HFFc6 (cell line): ENCODE measurements around the gene FAM180B. TPM values are rescaled to one million over a fixed set of nuclear protein-coding genes. Genes with fewer than 3 reads are reported as not detected.

ENCODE experiments used
- DNase-seq: peaks from one replicate; pipeline ENCODE4 v3.0.0-alpha.2; 2018
- H3K27ac Mint-ChIP-seq: 2 replicates; pipeline ENCODE4 v1.8.0; 2020; ENCODE audit warnings: mild to moderate bottlenecking, mixed read lengths
- H3K27me3 Mint-ChIP-seq: 2 replicates; pipeline ENCODE4 v1.8.0; 2021; ENCODE audit warnings: mild to moderate bottlenecking, moderate library complexity, mixed read lengths; ENCODE audit not compliant: insufficient read depth
- H3K36me3 Mint-ChIP-seq: 2 replicates; pipeline ENCODE4 v1.8.0; 2021; ENCODE audit warnings: low read depth, mixed read lengths
- H3K4me1 Mint-ChIP-seq: 2 replicates; pipeline ENCODE4 v1.8.0; 2020; ENCODE audit warnings: low read depth, mixed read lengths
- H3K4me3 Mint-ChIP-seq: 2 replicates; pipeline ENCODE4 v1.8.0; 2020; ENCODE audit warnings: mild to moderate bottlenecking, moderate library complexity, mixed read lengths
- H3K9me3 Mint-ChIP-seq: 2 replicates; pipeline ENCODE4 v1.8.0; 2020; ENCODE audit warnings: mild to moderate bottlenecking, mixed read lengths
- long read RNA-seq: library from polyadenylated mRNA; unstranded; transcript quantifications from one replicate; pipeline ENCODE4 v2.0.0, GENCODE V29; 2019
- total RNA-seq, 6 experiments: library from RNA; stranded (reverse); fragmentation: NEBNext Ultra II Directional; extraction: Animal tissue kit (Norgen Biotek cat#: 25700); gene quantifications; 2 replicates in 1 of 6; 3 replicates in 5 of 6; pipeline ENCODE4 v1.2.3, GENCODE V29; 2021
- TF ChIP-seq, protein P1 (sequence below): fragments of 200-600 bp; sonication (generic); IDR thresholded peaks from 2 replicates; pipeline ENCODE4 v1.5.0; 2021; ENCODE audit warnings: antibody characterized with exemption, mild to moderate bottlenecking

FAM180B gene, protein sequence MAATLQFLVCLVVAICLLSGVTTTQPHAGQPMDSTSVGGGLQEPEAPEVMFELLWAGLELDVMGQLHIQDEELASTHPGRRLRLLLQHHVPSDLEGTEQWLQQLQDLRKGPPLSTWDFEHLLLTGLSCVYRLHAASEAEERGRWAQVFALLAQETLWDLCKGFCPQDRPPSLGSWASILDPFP
- not detected for total RNA-seq
- long read RNA-seq = 0 reads

- peaks cover 2% of the 10 kb centered on the region; the same call in 1 of the 2 replicates for H3K27me3 Mint-ChIP-seq
- H3K4me1 Mint-ChIP-seq = no peaks in the 10 kb centered on the region
- TF ChIP-seq, protein P1, sequence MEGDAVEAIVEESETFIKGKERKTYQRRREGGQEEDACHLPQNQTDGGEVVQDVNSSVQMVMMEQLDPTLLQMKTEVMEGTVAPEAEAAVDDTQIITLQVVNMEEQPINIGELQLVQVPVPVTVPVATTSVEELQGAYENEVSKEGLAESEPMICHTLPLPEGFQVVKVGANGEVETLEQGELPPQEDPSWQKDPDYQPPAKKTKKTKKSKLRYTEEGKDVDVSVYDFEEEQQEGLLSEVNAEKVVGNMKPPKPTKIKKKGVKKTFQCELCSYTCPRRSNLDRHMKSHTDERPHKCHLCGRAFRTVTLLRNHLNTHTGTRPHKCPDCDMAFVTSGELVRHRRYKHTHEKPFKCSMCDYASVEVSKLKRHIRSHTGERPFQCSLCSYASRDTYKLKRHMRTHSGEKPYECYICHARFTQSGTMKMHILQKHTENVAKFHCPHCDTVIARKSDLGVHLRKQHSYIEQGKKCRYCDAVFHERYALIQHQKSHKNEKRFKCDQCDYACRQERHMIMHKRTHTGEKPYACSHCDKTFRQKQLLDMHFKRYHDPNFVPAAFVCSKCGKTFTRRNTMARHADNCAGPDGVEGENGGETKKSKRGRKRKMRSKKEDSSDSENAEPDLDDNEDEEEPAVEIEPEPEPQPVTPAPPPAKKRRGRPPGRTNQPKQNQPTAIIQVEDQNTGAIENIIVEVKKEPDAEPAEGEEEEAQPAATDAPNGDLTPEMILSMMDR = no peak
- no peaks in the 10 kb centered on the region for H3K9me3 Mint-ChIP-seq
- H3K4me3 Mint-ChIP-seq = no peak within 1 kb of the TSS
- DNase-seq = no peak
- no peak within 1 kb of the TSS; the same call in 1 of the 2 replicates for H3K27ac Mint-ChIP-seq
- peaks cover 16% of the 10 kb centered on the region for H3K36me3 Mint-ChIP-seq
Observed at GRCh38 chr11:47586098-47586855, at the start of gene FAM180B. FAM180B (plus strand) TSS chr11:47586678; CDS start chr11:47586769, 91 bp downstream.

DNA sequence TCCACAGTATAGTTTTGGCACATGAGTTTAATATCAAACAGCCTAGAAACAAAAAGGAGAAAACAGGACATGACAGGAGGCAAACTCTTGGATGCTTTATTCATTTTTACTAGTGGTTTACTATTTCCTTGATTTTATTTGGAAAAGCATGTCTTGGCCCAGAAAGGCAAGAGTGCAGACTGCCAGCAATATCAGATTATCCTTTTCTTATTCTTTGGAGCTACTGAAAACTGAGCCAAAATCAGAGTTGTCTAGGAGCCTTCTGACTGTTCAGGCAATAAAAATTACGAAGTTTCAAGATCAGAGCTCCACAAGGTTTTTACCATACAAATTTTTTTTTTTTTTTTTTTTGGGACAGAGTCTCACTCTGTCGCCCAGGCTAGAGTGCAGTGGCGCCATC lies 49.6 kb upstream of the FAM180B start:
- Mint-ChIP-seq H3K27me3 (no peaks in the 10 kb centered on the region; the same call in 1 of the 2 replicates), H3K9me3 (no peaks in the 10 kb centered on the region), H3K4me1 (peaks cover 49% of the 10 kb centered on the region), H3K4me3 (no peak overlapping the region), H3K36me3 (peaks cover 13% of the 10 kb centered on the region), H3K27ac (no peak overlapping the region)
- TF ChIP-seq, protein P1 = no peak
- DNase-seq = no peak

GRCh38 chr11:47538741-47539565 lies 47.5 kb upstream of the FAM180B start:
- DNase-seq = no peak
- H3K36me3 Mint-ChIP-seq = peaks cover 13% of the 10 kb centered on the region
- H3K4me1 Mint-ChIP-seq = peaks cover 41% of the 10 kb centered on the region
- TF ChIP-seq, protein P1 = no peak
- peak overlapping the region; percentile 91 for H3K27ac Mint-ChIP-seq
- H3K9me3 Mint-ChIP-seq = no peaks in the 10 kb centered on the region
- no peak overlapping the region for H3K4me3 Mint-ChIP-seq
- no peaks in the 10 kb centered on the region; the same call in 1 of the 2 replicates for H3K27me3 Mint-ChIP-seq

- no peaks in the 10 kb centered on the region; the same call in 1 of the 2 replicates for H3K27me3 Mint-ChIP-seq
- peak overlapping the region; percentile 91 for H3K27ac Mint-ChIP-seq
- H3K36me3 Mint-ChIP-seq = peaks cover 13% of the 10 kb centered on the region
- DNase-seq = no peak
- TF ChIP-seq, protein P1 = no peak
- no peaks in the 10 kb centered on the region for H3K9me3 Mint-ChIP-seq
- H3K4me1 Mint-ChIP-seq = peaks cover 46% of the 10 kb centered on the region
- H3K4me3 Mint-ChIP-seq = peak overlapping the region; percentile 73
Observed at GRCh38 chr11:47539681-47540039, 46.8 kb upstream of the FAM180B start.

DNA sequence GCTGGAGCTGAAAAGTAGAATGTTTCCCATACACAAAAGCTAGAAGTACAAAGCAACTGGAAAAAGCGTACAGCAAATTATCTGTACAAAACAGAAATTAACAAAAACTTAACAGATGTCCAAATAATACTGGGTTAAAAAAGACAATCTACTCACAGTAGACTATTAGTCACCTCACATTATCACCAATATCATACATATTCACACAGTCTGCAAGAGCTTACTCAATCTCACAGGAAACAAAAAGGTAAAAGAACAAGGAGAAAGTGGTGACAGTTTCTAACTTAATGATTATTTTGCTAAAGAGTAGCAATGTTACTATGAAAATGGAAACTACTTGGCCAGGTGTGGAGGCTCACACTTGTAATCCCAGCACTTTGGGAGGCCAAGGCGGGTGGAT lies 45.4 kb upstream of the FAM180B start:
- H3K4me3 Mint-ChIP-seq = peak overlapping the region; percentile 73
- no peaks in the 10 kb centered on the region; the same call in 1 of the 2 replicates for H3K27me3 Mint-ChIP-seq
- peaks cover 46% of the 10 kb centered on the region for H3K4me1 Mint-ChIP-seq
- TF ChIP-seq, protein P1 = no peak
- no peaks in the 10 kb centered on the region for H3K9me3 Mint-ChIP-seq
- peaks cover 13% of the 10 kb centered on the region for H3K36me3 Mint-ChIP-seq
- no peak for DNase-seq
- peak overlapping the region; percentile 91 for H3K27ac Mint-ChIP-seq
